GM23338 (cell line): Measurements from ENCODE around the gene PDE7B. TPM values are rescaled to one million over a fixed set of nuclear protein-coding genes. Genes with fewer than 3 reads are reported as not detected.
"Not testable (repeated sequence)": the region's sequence is repeated elsewhere in the genome, so short reads cannot be mapped to it uniquely, and the experiment has no call there.

Experiments used
- ATAC-seq: fragments of 200-7000 bp; cut with Tn5 transposase; 3 replicates; pipeline ENCODE4 v1.9.1; 2020
- DNase-seq: peaks from one replicate; pipeline ENCODE4 v3.0.0-alpha.2; 2015; ENCODE audit warnings: low spot score
- H2AFZ ChIP-seq: fragments of 200-600 bp; sonication (generic); 2 replicates; pipeline ENCODE4 v1.8.0; 2016; ENCODE audit warnings: antibody characterized with exemption, mild to moderate bottlenecking, moderate library complexity
- H3F3A ChIP-seq: fragments of 200-600 bp; sonication (generic); replicated peaks from 2 replicates; pipeline ENCODE4 v1.8.0; 2017; ENCODE audit warnings: antibody characterized with exemption, mixed run types, low read depth
- H3K27ac ChIP-seq: fragments of 200-600 bp; sonication (generic); 2 replicates; pipeline ENCODE4 v1.6.1; 2016; ENCODE audit warnings: low read depth
- H3K27me3 ChIP-seq: fragments of 200-600 bp; sonication (generic); 2 replicates; pipeline ENCODE4 v1.8.0; 2016; ENCODE audit warnings: mild to moderate bottlenecking, mixed run types, moderate library complexity; ENCODE audit not compliant: insufficient read depth
- H3K36me3 ChIP-seq: fragments of 200-600 bp; sonication (generic); 2 replicates; pipeline ENCODE4 v1.8.0; 2016; ENCODE audit warnings: mild to moderate bottlenecking; ENCODE audit not compliant: insufficient read depth
- H3K4me1 ChIP-seq: fragments of 200-600 bp; sonication (generic); 2 replicates; pipeline ENCODE4 v1.8.0; 2016; ENCODE audit warnings: mild to moderate bottlenecking, moderate library complexity; ENCODE audit not compliant: insufficient read depth
- H3K4me2 ChIP-seq: fragments of 200-600 bp; sonication (generic); 2 replicates; pipeline ENCODE4 v1.7.1; 2017; ENCODE audit warnings: mixed run types
- H3K4me3 ChIP-seq: fragments of 200-600 bp; sonication (generic); 2 replicates; pipeline ENCODE4 v1.6.1; 2016; ENCODE audit warnings: mixed run types
- H3K79me2 ChIP-seq: fragments of 200-600 bp; sonication (generic); replicated peaks from 2 replicates; pipeline ENCODE4 v1.8.0; 2017; ENCODE audit warnings: mild to moderate bottlenecking; ENCODE audit not compliant: insufficient read depth
- H3K9me2 ChIP-seq: fragments of 200-600 bp; sonication (generic); 2 replicates; pipeline ENCODE4 v1.8.0; 2017; ENCODE audit not compliant: insufficient read depth
- H4K20me1 ChIP-seq: fragments of 200-600 bp; sonication (generic); replicated peaks from 2 replicates; pipeline ENCODE4 v1.8.0; 2017; ENCODE audit warnings: mild to moderate bottlenecking; ENCODE audit not compliant: insufficient read depth
- H3K27ac Mint-ChIP-seq: 2 replicates; pipeline ENCODE4 v1.8.0; 2020; ENCODE audit warnings: inconsistent platforms, mild to moderate bottlenecking, moderate library complexity, mixed read lengths
- H3K27me3 Mint-ChIP-seq: 3 replicates; pipeline ENCODE4 v1.8.0; 2022; ENCODE audit warnings: low read depth, mild to moderate bottlenecking, moderate library complexity, mixed read lengths, inconsistent platforms; ENCODE audit not compliant: insufficient read depth, poor library complexity
- H3K36me3 Mint-ChIP-seq: 3 replicates; pipeline ENCODE4 v1.8.0; 2021; ENCODE audit warnings: low read depth, mild to moderate bottlenecking, inconsistent platforms, moderate library complexity, mixed read lengths
- H3K4me1 Mint-ChIP-seq: 3 replicates; pipeline ENCODE4 v1.8.0; 2020; ENCODE audit warnings: mild to moderate bottlenecking, inconsistent platforms, mixed read lengths
- H3K4me3 Mint-ChIP-seq: 3 replicates; pipeline ENCODE4 v1.8.0; 2021; ENCODE audit warnings: moderate library complexity, mild to moderate bottlenecking, inconsistent platforms, mixed read lengths
- H3K9me3 Mint-ChIP-seq: 3 replicates; pipeline ENCODE4 v1.8.0; 2020; ENCODE audit warnings: moderate library complexity, mild to moderate bottlenecking, inconsistent platforms, mixed read lengths
- ETS1 ChIP-seq: IDR thresholded peaks from 2 replicates; pipeline ENCODE4 v1.6.1; 2016; ENCODE audit warnings: antibody characterized with exemption
- EZH2phosphoT487 ChIP-seq: fragments of 200-600 bp; sonication (generic); IDR thresholded peaks from one replicate; pipeline ENCODE4 v1.8.1; 2018; ENCODE audit warnings: antibody characterized with exemption; ENCODE audit not compliant: unreplicated experiment
- JUNB ChIP-seq: IDR thresholded peaks from one replicate; pipeline ENCODE4 v1.6.1; 2016; ENCODE audit warnings: antibody characterized with exemption; ENCODE audit not compliant: unreplicated experiment
- NANOG ChIP-seq: IDR thresholded peaks from 2 replicates; pipeline ENCODE4 v1.6.1; 2016; ENCODE audit warnings: antibody characterized with exemption, borderline replicate concordance
- POLR2AphosphoS5 ChIP-seq: IDR thresholded peaks from 2 replicates; pipeline ENCODE4 v1.6.1; 2016; ENCODE audit warnings: antibody characterized with exemption, low read depth
- polyA plus RNA-seq: library from polyadenylated mRNA; unstranded; fragments of >200 nt; fragmentation: Nextera tagmentation; extraction: Ambion mirVana; gene quantifications from 2 replicates; pipeline ENCODE4 v1.2.1, GENCODE V29; 2016
- total RNA-seq: library from RNA; depleted of rRNA; stranded (reverse); fragments of >200 nt; shearing (Covaris generic); gene quantifications from 2 replicates; pipeline ENCODE4 v1.2.3, GENCODE V29; 2014
- TF ChIP-seq, protein P1 (sequence below), 2 experiments: fragments of 200-600 bp in 1 of 2; sonication (generic) in 1 of 2; conservative IDR thresholded peaks; 2 replicates each; pipeline versions ENCODE4 v1.5.1 to v1.6.1; 2016 to 2017; ENCODE audit warnings: antibody characterized with exemption in 2 of 2, low read depth in 2 of 2, mild to moderate bottlenecking in 2 of 2, moderate library complexity in 1 of 2
- TF ChIP-seq, protein P2 (sequence below): IDR thresholded peaks from one replicate; pipeline ENCODE4 v1.6.1; 2018; ENCODE audit warnings: antibody characterized with exemption; ENCODE audit not compliant: unreplicated experiment

Gene PDE7B
- total and polyA plus RNA-seq, 2 experiments from 2014 or later: 0.07 TPM; not detected in 1

- TF ChIP-seq, protein P1, sequence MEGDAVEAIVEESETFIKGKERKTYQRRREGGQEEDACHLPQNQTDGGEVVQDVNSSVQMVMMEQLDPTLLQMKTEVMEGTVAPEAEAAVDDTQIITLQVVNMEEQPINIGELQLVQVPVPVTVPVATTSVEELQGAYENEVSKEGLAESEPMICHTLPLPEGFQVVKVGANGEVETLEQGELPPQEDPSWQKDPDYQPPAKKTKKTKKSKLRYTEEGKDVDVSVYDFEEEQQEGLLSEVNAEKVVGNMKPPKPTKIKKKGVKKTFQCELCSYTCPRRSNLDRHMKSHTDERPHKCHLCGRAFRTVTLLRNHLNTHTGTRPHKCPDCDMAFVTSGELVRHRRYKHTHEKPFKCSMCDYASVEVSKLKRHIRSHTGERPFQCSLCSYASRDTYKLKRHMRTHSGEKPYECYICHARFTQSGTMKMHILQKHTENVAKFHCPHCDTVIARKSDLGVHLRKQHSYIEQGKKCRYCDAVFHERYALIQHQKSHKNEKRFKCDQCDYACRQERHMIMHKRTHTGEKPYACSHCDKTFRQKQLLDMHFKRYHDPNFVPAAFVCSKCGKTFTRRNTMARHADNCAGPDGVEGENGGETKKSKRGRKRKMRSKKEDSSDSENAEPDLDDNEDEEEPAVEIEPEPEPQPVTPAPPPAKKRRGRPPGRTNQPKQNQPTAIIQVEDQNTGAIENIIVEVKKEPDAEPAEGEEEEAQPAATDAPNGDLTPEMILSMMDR (conservative IDR thresholded peaks at IDR 0.05; ENCODE audit: low read depth in 2 of 2): no peak
- TF ChIP-seq, protein P2, sequence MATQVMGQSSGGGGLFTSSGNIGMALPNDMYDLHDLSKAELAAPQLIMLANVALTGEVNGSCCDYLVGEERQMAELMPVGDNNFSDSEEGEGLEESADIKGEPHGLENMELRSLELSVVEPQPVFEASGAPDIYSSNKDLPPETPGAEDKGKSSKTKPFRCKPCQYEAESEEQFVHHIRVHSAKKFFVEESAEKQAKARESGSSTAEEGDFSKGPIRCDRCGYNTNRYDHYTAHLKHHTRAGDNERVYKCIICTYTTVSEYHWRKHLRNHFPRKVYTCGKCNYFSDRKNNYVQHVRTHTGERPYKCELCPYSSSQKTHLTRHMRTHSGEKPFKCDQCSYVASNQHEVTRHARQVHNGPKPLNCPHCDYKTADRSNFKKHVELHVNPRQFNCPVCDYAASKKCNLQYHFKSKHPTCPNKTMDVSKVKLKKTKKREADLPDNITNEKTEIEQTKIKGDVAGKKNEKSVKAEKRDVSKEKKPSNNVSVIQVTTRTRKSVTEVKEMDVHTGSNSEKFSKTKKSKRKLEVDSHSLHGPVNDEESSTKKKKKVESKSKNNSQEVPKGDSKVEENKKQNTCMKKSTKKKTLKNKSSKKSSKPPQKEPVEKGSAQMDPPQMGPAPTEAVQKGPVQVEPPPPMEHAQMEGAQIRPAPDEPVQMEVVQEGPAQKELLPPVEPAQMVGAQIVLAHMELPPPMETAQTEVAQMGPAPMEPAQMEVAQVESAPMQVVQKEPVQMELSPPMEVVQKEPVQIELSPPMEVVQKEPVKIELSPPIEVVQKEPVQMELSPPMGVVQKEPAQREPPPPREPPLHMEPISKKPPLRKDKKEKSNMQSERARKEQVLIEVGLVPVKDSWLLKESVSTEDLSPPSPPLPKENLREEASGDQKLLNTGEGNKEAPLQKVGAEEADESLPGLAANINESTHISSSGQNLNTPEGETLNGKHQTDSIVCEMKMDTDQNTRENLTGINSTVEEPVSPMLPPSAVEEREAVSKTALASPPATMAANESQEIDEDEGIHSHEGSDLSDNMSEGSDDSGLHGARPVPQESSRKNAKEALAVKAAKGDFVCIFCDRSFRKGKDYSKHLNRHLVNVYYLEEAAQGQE: no peak
- TF ChIP-seq JUNB (no peak), POLR2AphosphoS5 (no peak), NANOG (no peak), EZH2phosphoT487 (no peak), ETS1 (no peak)
Measured at GRCh38 chr6:136216503-136217401, 365.3 kb downstream of the PDE7B start (continued).

DNA sequence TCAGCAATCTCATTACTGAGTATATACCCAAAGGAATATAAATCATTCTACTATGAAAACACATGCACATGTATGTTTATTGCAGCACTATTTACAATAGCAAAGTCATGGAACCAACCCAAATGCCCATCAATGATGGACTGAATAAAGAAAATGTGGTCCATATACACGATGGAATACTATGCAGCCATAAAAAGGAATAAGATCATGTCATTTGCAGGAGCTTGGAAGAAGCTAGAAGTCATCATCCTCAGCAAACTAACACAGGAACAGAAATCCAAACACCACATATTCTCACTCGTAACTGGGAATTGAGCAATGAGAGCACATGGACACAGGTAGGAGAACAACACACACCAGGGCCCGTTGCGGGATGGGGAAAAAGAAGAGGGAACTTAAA is 373.5 kb downstream of the PDE7B start:
- not testable (repeated sequence) for H3F3A ChIP-seq, H3K27me3 ChIP-seq, H3K4me1 ChIP-seq, H3K79me2 ChIP-seq, H3K4me3 Mint-ChIP-seq, H2AFZ ChIP-seq, H3K4me3 ChIP-seq, H3K27me3 Mint-ChIP-seq, H3K36me3 ChIP-seq, H3K27ac ChIP-seq, H3K4me1 Mint-ChIP-seq, H3K27ac Mint-ChIP-seq, H3K36me3 Mint-ChIP-seq, H4K20me1 ChIP-seq, H3K9me2 ChIP-seq, H3K9me3 Mint-ChIP-seq, ATAC-seq, H3K4me2 ChIP-seq, DNase-seq
